HepG2 (cell line): Measurements from ENCODE around the gene NEDD4L. TPM values are rescaled to one million over a fixed set of nuclear protein-coding genes. Genes with fewer than 3 reads are reported as not detected.

Experiments
- ATAC-seq: fragments of 200-7000 bp; cut with Tn5 transposase; 3 replicates; pipeline ENCODE4 v1.9.1; 2020; ENCODE audit warnings: mild to moderate bottlenecking, moderate library complexity
- BruUV-seq: library from RNA; stranded (reverse); fragments of 400-500 nt; replicated peaks from 2 replicates; lab custom pipeline; 2021; lab: Mats Ljungman, UMichigan
- CTCF ChIA-PET: fragments of 300-600 bp; formaldehyde crosslinking; extraction: SDS; loops from one replicate; lab custom pipeline; 2021; ENCODE audit warnings: low total read pairs, inconsistent platforms, low intra/inter-chr PET ratio; lab: Yijun Ruan, JAX
- POLR2A ChIA-PET: fragments of 350-600 bp; sonication (Branson Sonifier 250); formaldehyde crosslinking; loops from one replicate; lab custom pipeline; 2020; ENCODE audit warnings: antibody characterized with exemption, inconsistent platforms; lab: Yijun Ruan, JAX
- DNase-seq: peaks from one replicate; pipeline ENCODE4 v3.0.0-alpha.2; 2015; ENCODE audit warnings: low spot score
- FAIRE-seq: peaks from 3 replicates; lab custom pipeline; 2011; peaks lifted over from hg19 to GRCh38; lab: Jason Lieb, UNC
- H2AFZ ChIP-seq: one replicate; pipeline ENCODE4 v1.6.1; 2011; ENCODE audit warnings: low read length, inconsistent platforms
- H3K27ac ChIP-seq: fragments of 300-600 bp; 3 replicates; pipeline ENCODE4 v1.8.0; 2011; ENCODE audit warnings: mixed run types, mild to moderate bottlenecking, mixed read lengths, low read length, inconsistent platforms; ENCODE audit not compliant: insufficient read depth; ENCODE audit errors: extremely low read length
- H3K27me3 ChIP-seq, 2 experiments: fragments of 200-600 bp in 1 of 2; 2 replicates in 1 of 2; 3 replicates in 1 of 2; pipeline versions ENCODE4 v1.6.0 to v1.8.0; 2011; ENCODE audit warnings: low read length in 2 of 2, mild to moderate bottlenecking in 2 of 2, moderate library complexity in 2 of 2, inconsistent platforms in 1 of 2; ENCODE audit not compliant: insufficient read depth in 2 of 2, control insufficient read depth in 1 of 2
- H3K36me3 ChIP-seq, 2 experiments: fragments of 200-600 bp in 1 of 2; replicated peaks in 1 of 2; 2 replicates in 1 of 2; 3 replicates in 1 of 2; pipeline versions ENCODE4 v1.5.1 to v1.8.0; 2011; ENCODE audit warnings: low read length in 2 of 2, inconsistent platforms in 1 of 2; ENCODE audit not compliant: insufficient read depth in 2 of 2, control insufficient read depth in 1 of 2
- H3K4me1 ChIP-seq: 2 replicates; pipeline ENCODE4 v1.5.1; 2012; ENCODE audit warnings: low read length, inconsistent platforms; ENCODE audit not compliant: insufficient read depth
- H3K4me2 ChIP-seq: 2 replicates; pipeline ENCODE4 v1.6.0; 2011; ENCODE audit warnings: low read depth, low read length, inconsistent platforms
- H3K4me3 ChIP-seq, 3 experiments: fragments of 200-600 bp in 1 of 3; sonication (generic), shearing (Covaris generic) in 1 of 3; replicated peaks in 1 of 3; 2 replicates each; pipeline ENCODE4 v1.5.1; 2011 to 2016; ENCODE audit warnings: low read length in 3 of 3, inconsistent platforms in 2 of 3, low read depth in 2 of 3, mild to moderate bottlenecking in 2 of 3, control low read depth in 1 of 3, mixed read lengths in 1 of 3; ENCODE audit not compliant: insufficient read depth in 1 of 3
- H3K79me2 ChIP-seq: one replicate; pipeline ENCODE4 v1.6.1; 2011; ENCODE audit warnings: low read length, inconsistent platforms; ENCODE audit not compliant: insufficient read depth
- H3K9ac ChIP-seq: 2 replicates; pipeline ENCODE4 v1.6.0; 2011; ENCODE audit warnings: mild to moderate bottlenecking, low read depth, low read length, inconsistent platforms; ENCODE audit not compliant: insufficient read depth
- H3K9me3 ChIP-seq: 2 replicates; pipeline ENCODE4 v1.5.1; 2012; ENCODE audit warnings: mild to moderate bottlenecking, low read length
- H4K20me1 ChIP-seq: 2 replicates; pipeline ENCODE4 v1.6.0; 2011; ENCODE audit warnings: inconsistent platforms, mild to moderate bottlenecking, low read length, moderate library complexity; ENCODE audit not compliant: insufficient read depth
- ARNTL ChIP-seq: sonication (generic); formaldehyde crosslinking; IDR thresholded peaks from 2 replicates; pipeline ENCODE4 v1.4.0; 2020; ENCODE audit warnings: mild to moderate bottlenecking, missing genetic modification reagents
- ATAD3A ChIP-seq: sonication (generic); formaldehyde crosslinking; IDR thresholded peaks from 2 replicates; pipeline ENCODE4 v1.4.0; 2020; ENCODE audit warnings: missing genetic modification reagents
- GLI4 ChIP-seq: sonication (generic); formaldehyde crosslinking; IDR thresholded peaks from 2 replicates; pipeline ENCODE4 v1.5.1; 2020; ENCODE audit warnings: missing genetic modification reagents, mild to moderate bottlenecking, moderate library complexity, borderline replicate concordance
- HNF4A ChIP-seq: sonication (generic); formaldehyde crosslinking; IDR thresholded peaks from 2 replicates; pipeline ENCODE4 v1.4.0; 2020; ENCODE audit warnings: missing genetic modification reagents
- NFE2L1 ChIP-seq: sonication (generic); formaldehyde crosslinking; IDR thresholded peaks from 2 replicates; pipeline ENCODE4 v1.4.0; 2020; ENCODE audit warnings: missing genetic modification reagents, mild to moderate bottlenecking, borderline replicate concordance
- RARA ChIP-seq: IDR thresholded peaks from 2 replicates; pipeline ENCODE4 v1.6.1; 2016; ENCODE audit warnings: missing genetic modification reagents, missing compliant biosample characterization
- RARG ChIP-seq: sonication (generic); formaldehyde crosslinking; IDR thresholded peaks from 2 replicates; pipeline ENCODE4 v1.4.0; 2020; ENCODE audit warnings: low read depth, mild to moderate bottlenecking, missing genetic modification reagents
- SIN3B ChIP-seq: fragments of 150-350 bp; IDR thresholded peaks from 2 replicates; pipeline ENCODE4 v1.6.1; 2014; ENCODE audit warnings: low read length
- SMARCC2 ChIP-seq: fragments of 450-650 bp; IDR thresholded peaks from 2 replicates; pipeline ENCODE4 v1.6.1; 2017; ENCODE audit warnings: antibody characterized with exemption, mild to moderate bottlenecking
- SMC3 ChIP-seq: IDR thresholded peaks from 2 replicates; pipeline ENCODE4 v1.6.1; 2011; ENCODE audit warnings: low read length, improper control_type of control experiment
- SNAPC2 ChIP-seq: sonication (generic); formaldehyde crosslinking; IDR thresholded peaks from 2 replicates; pipeline ENCODE4 v1.8.1; 2022; ENCODE audit warnings: mild to moderate bottlenecking, missing genetic modification reagents
- STAT5B ChIP-seq: sonication (generic); formaldehyde crosslinking; IDR thresholded peaks from 2 replicates; pipeline ENCODE4 v1.4.0; 2020; ENCODE audit warnings: missing genetic modification reagents
- TEAD2 ChIP-seq: sonication (generic); formaldehyde crosslinking; IDR thresholded peaks from 2 replicates; pipeline ENCODE4 v1.9.0; 2021; ENCODE audit warnings: missing genetic modification reagents
- TERF1 ChIP-seq: sonication (generic); formaldehyde crosslinking; IDR thresholded peaks from 2 replicates; pipeline ENCODE4 v1.8.0; 2022; ENCODE audit warnings: mild to moderate bottlenecking, missing genetic modification reagents, moderate library complexity
- TMF1 ChIP-seq: sonication (generic); formaldehyde crosslinking; IDR thresholded peaks from 2 replicates; pipeline ENCODE4 v1.8.1; 2022; ENCODE audit warnings: low read depth, missing genetic modification reagents
- ZBTB21 ChIP-seq: sonication (generic); formaldehyde crosslinking; IDR thresholded peaks from 2 replicates; pipeline ENCODE4 v1.4.0; 2020; ENCODE audit warnings: missing genetic modification reagents
- ZNF143 ChIP-seq: sonication (generic); formaldehyde crosslinking; IDR thresholded peaks from 2 replicates; pipeline ENCODE4 v1.4.0; 2020; ENCODE audit warnings: missing genetic modification reagents
- ZNF251 ChIP-seq: sonication (generic); formaldehyde crosslinking; IDR thresholded peaks from 2 replicates; pipeline ENCODE4 v1.9.0; 2021; ENCODE audit warnings: mild to moderate bottlenecking, missing genetic modification reagents
- ZNF580 ChIP-seq: IDR thresholded peaks from 2 replicates; pipeline ENCODE4 v1.6.1; 2016; ENCODE audit warnings: low read depth, borderline replicate concordance
- ZNF879 ChIP-seq: sonication (generic); formaldehyde crosslinking; IDR thresholded peaks from 2 replicates; pipeline ENCODE4 v1.8.1; 2023; ENCODE audit warnings: missing genetic modification reagents
- WGBS: methylation state at CpG from one replicate; pipeline ENCODE4 v1.1.6; 2017; ENCODE audit warnings: low lambda C conversion rate; 5-methylcytosine and 5-hydroxymethylcytosine counted together
- in situ Hi-C: cut with HindIII; loops from 2 replicates; pipeline ENCODE4 v1.10.0; 2017; ENCODE audit warnings: low pct_unique_long_range_greater_than_20kb; ENCODE audit not compliant: extremely low pct_ligation_motif_present
- intact Hi-C: fragments of 100-400 bp; cut with micrococcal nuclease; formaldehyde crosslinking; loops from one replicate; pipeline ENCODE4 v1.10.0; 2022; ENCODE audit not compliant: unreplicated experiment
- polyA plus RNA-seq, 8 experiments: library from polyadenylated mRNA; depleted of rRNA in 3 of 8; stranded (reverse) in 7 of 8; unstranded in 1 of 8; fragments of >200 nt; fragmentation: Illumina TruSeq in 4 of 8; extraction: Trizol in 4 of 8; gene quantifications; 2 replicates each; pipeline versions ENCODE4 v1.2.1 to v1.2.3, GENCODE V29; 2011 to 2016; ENCODE audit warnings: low read depth in 4 of 8, missing spikeins in 1 of 8, mixed read lengths in 1 of 8; ENCODE audit not compliant: insufficient read depth in 1 of 8
- total RNA-seq, 5 experiments: library from RNA; depleted of rRNA; stranded (reverse); fragments of >200 nt; fragmentation: Illumina TruSeq; extraction: Trizol; gene quantifications; 2 replicates each; pipeline ENCODE4 v1.2.3, GENCODE V29; 2016; ENCODE audit warnings: low read depth in 1 of 5
- TF ChIP-seq, protein P1 (sequence below): sonication (generic); formaldehyde crosslinking; IDR thresholded peaks from 2 replicates; pipeline ENCODE4 v1.5.1; 2020; ENCODE audit warnings: mild to moderate bottlenecking, moderate library complexity, missing genetic modification reagents
- TF ChIP-seq, protein P2 (sequence below): sonication (generic); formaldehyde crosslinking; IDR thresholded peaks from 2 replicates; pipeline ENCODE4 v1.4.0; 2020; ENCODE audit warnings: missing genetic modification reagents

Gene NEDD4L
- total and polyA plus RNA-seq, 2 of the 13 experiments (the other 11 are each of a cell fraction or from before 2014, with no cell fraction given), result 168 to 390 TPM

GRCh38 chr18:58362027-58362575, 318.1 kb downstream of the NEDD4L start (continued):
- TF ChIP-seq TERF1 (CRISPR knock-in tag) (no peak), STAT5B (CRISPR knock-in tag) (no peak), ATAD3A (no peak), SMC3 (no peak)
- TF ChIP-seq, protein P1, sequence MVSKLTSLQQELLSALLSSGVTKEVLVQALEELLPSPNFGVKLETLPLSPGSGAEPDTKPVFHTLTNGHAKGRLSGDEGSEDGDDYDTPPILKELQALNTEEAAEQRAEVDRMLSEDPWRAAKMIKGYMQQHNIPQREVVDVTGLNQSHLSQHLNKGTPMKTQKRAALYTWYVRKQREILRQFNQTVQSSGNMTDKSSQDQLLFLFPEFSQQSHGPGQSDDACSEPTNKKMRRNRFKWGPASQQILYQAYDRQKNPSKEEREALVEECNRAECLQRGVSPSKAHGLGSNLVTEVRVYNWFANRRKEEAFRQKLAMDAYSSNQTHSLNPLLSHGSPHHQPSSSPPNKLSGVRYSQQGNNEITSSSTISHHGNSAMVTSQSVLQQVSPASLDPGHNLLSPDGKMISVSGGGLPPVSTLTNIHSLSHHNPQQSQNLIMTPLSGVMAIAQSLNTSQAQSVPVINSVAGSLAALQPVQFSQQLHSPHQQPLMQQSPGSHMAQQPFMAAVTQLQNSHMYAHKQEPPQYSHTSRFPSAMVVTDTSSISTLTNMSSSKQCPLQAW (CRISPR knock-in tag), result no peak

GRCh38 chr18:58362829-58363271, 318.8 kb downstream of the NEDD4L start:
- POLR2A ChIA-PET, result no interaction called here
- CTCF ChIA-PET, result no interaction called here
- Histone ChIP-seq H2AFZ (no peak overlapping the region), H3K4me2 (no peak overlapping the region), H3K9me3 (no peaks in the 10 kb centered on the region), H3K79me2 (no peaks in the 10 kb centered on the region), H3K4me1 (no peaks in the 10 kb centered on the region), H3K27ac (no peak overlapping the region), H3K9ac (no peak overlapping the region), H3K36me3 (peaks cover 14 to 60% of the 10 kb centered on the region in 2 experiments), H3K27me3 (no peaks in the 10 kb centered on the region), H4K20me1 (no peaks in the 10 kb centered on the region), H3K4me3 (no peak overlapping the region)
- intact Hi-C loops, result no loop called here
- no TSS peak for BruUV-seq
- FAIRE-seq (no peak), ATAC-seq (no peak), DNase-seq (no peak)
- in situ Hi-C loops, result no loop called here
- 97% methylated on average over 2 of the region's 2 CpGs for WGBS
- TF ChIP-seq RARG (no peak), RARA (CRISPR knock-in tag) (no peak), SMARCC2 (no peak), SMC3 (no peak), ZNF879 (no peak), ZNF143 (CRISPR knock-in tag) (no peak), SIN3B (no peak), ZNF251 (CRISPR knock-in tag) (no peak), ZNF580 (CRISPR knock-in tag) (no peak), SNAPC2 (CRISPR knock-in tag) (no peak), ZBTB21 (CRISPR knock-in tag) (no peak), HNF4A (CRISPR knock-in tag) (no peak), GLI4 (CRISPR knock-in tag) (no peak), NFE2L1 (no peak), ARNTL (CRISPR knock-in tag) (no peak), TEAD2 (CRISPR knock-in tag) (no peak), TMF1 (no peak)
- TF ChIP-seq, protein P2, sequence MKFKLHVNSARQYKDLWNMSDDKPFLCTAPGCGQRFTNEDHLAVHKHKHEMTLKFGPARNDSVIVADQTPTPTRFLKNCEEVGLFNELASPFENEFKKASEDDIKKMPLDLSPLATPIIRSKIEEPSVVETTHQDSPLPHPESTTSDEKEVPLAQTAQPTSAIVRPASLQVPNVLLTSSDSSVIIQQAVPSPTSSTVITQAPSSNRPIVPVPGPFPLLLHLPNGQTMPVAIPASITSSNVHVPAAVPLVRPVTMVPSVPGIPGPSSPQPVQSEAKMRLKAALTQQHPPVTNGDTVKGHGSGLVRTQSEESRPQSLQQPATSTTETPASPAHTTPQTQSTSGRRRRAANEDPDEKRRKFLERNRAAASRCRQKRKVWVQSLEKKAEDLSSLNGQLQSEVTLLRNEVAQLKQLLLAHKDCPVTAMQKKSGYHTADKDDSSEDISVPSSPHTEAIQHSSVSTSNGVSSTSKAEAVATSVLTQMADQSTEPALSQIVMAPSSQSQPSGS, result no peak
